ENCODE measurements around the gene MORN1. TPM values are rescaled to one million over a fixed set of nuclear protein-coding genes. Genes with fewer than 3 reads are reported as not detected.
A peak's percentile ranks its signal among the peaks of the same experiment; 100 is the strongest.

Gene MORN1
- total RNA-seq, 1 donor from 2014 or later = 24.3 TPM

GRCh38 chr1:2290171-2290578 lies 101.2 kb downstream of the MORN1 start:
- no peaks in the 10 kb centered on the region for H3K27me3 Mint-ChIP-seq (ENCODE audit: low read depth)
- peaks cover 19% of the 10 kb centered on the region for H3K4me1 Mint-ChIP-seq
- no peaks in the 10 kb centered on the region for H3K9me3 Mint-ChIP-seq
- H3K4me3 Mint-ChIP-seq = no peak overlapping the region
- no peak for TF ChIP-seq CTCF (IDR thresholded peaks at IDR 0.05; ENCODE audit: unreplicated experiment)
- peak overlapping the region; percentile 79 for H3K27ac Mint-ChIP-seq
- peaks cover 3% of the 10 kb centered on the region for H3K36me3 Mint-ChIP-seq
- no peak for DNase-seq (ENCODE audit: low spot score in 2 of 2, unreplicated experiment in 2 of 2)

DNA sequence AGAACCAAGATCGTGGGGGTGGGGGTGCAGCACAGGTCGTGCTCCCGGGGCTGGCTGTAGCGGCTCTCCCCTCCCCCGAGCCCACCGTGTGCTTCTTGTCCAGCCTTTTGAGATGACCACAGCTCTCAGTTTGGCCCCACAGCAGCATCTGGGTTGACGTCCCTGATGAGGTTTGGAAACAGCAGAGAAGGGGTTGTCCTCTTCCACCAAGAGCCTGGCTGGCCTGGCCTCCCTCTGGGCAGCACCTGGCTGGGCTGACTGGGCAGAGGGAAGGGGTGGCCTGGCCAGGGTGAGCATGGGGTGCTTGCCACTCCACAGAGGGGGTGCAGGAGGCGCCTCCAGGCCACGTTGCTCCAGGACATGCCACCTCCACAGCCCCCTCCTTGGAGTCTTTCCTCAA lies 101.7 kb downstream of the MORN1 start:
- H3K4me1 Mint-ChIP-seq = peaks cover 19% of the 10 kb centered on the region
- no peak for TF ChIP-seq CTCF (IDR thresholded peaks at IDR 0.05; ENCODE audit: unreplicated experiment)
- no peaks in the 10 kb centered on the region for H3K9me3 Mint-ChIP-seq
- peak overlapping the region; percentile 79 for H3K27ac Mint-ChIP-seq
- H3K4me3 Mint-ChIP-seq = no peak overlapping the region
- H3K36me3 Mint-ChIP-seq = peaks cover 3% of the 10 kb centered on the region
- H3K27me3 Mint-ChIP-seq (ENCODE audit: low read depth) = no peaks in the 10 kb centered on the region
- DNase-seq (ENCODE audit: low spot score in 2 of 2, unreplicated experiment in 2 of 2) = no peak

GRCh38 chr1:2288816-2289536 lies 102.4 kb downstream of the MORN1 start:
- no peak overlapping the region for H3K4me3 Mint-ChIP-seq
- H3K4me1 Mint-ChIP-seq = peaks cover 16% of the 10 kb centered on the region
- no peak for DNase-seq (ENCODE audit: low spot score in 2 of 2, unreplicated experiment in 2 of 2)
- H3K27me3 Mint-ChIP-seq (ENCODE audit: low read depth) = no peaks in the 10 kb centered on the region
- H3K9me3 Mint-ChIP-seq = no peaks in the 10 kb centered on the region
- no peak for TF ChIP-seq CTCF (IDR thresholded peaks at IDR 0.05; ENCODE audit: unreplicated experiment)
- no peak overlapping the region for H3K27ac Mint-ChIP-seq
- peaks cover 3% of the 10 kb centered on the region for H3K36me3 Mint-ChIP-seq

- no peak for DNase-seq (ENCODE audit: low spot score in 2 of 2, unreplicated experiment in 2 of 2)
- H3K4me3 Mint-ChIP-seq = no peak overlapping the region
- no peaks in the 10 kb centered on the region for H3K9me3 Mint-ChIP-seq
- H3K27me3 Mint-ChIP-seq (ENCODE audit: low read depth) = no peaks in the 10 kb centered on the region
- peaks cover 3% of the 10 kb centered on the region for H3K36me3 Mint-ChIP-seq
- peaks cover 13% of the 10 kb centered on the region for H3K4me1 Mint-ChIP-seq
- no peak overlapping the region for H3K27ac Mint-ChIP-seq
- no peak for TF ChIP-seq CTCF (IDR thresholded peaks at IDR 0.05; ENCODE audit: unreplicated experiment)
Measured at GRCh38 chr1:2288311-2288710, 103.0 kb downstream of the MORN1 start.

GRCh38 chr1:2287649-2288048 lies 103.7 kb downstream of the MORN1 start:
- DNase-seq (ENCODE audit: low spot score in 2 of 2, unreplicated experiment in 2 of 2) = no peak
- Mint-ChIP-seq H3K9me3 (no peaks in the 10 kb centered on the region), H3K36me3 (peaks cover 3% of the 10 kb centered on the region), H3K4me1 (peaks cover 13% of the 10 kb centered on the region), H3K27me3 (ENCODE audit: low read depth) (no peaks in the 10 kb centered on the region), H3K27ac (no peak overlapping the region), H3K4me3 (no peak overlapping the region)
- TF ChIP-seq CTCF (IDR thresholded peaks at IDR 0.05; ENCODE audit: unreplicated experiment) = no peak

Data from mesothelial cell of epicardium (in vitro differentiated cells).